ENCODE measurements around the gene NLGN4Y. TPM values are rescaled to one million over a fixed set of nuclear protein-coding genes. Genes with fewer than 3 reads are reported as not detected.

Gene NLGN4Y
- total RNA-seq, 6 experiments from 2014 or later, result 6.9 TPM; not detected in 5

DNA sequence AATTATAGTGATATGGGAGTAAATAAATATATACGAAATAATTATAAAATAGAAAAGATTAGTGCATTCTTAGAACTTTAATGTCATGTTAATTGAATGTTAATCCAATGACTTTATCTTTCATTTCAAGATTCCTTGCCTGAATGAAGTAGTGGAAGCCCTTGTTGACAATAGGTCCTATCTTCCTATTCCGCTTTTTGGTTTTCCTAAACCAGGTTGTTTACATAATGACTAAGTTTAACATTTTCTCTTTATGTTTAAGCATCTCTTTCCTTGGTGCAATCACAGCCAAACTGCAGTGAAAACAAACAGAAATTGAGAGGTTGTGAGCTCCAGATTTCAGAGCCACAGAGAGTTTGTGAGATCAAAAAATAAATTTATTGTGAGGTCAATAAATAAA lies 109.4 kb downstream of the NLGN4Y start:
- H3K27ac ChIP-seq, result no peak overlapping the region
- no peak for TF ChIP-seq POLR2A (IDR thresholded peaks at IDR 0.05)
- TF ChIP-seq, protein P1, sequence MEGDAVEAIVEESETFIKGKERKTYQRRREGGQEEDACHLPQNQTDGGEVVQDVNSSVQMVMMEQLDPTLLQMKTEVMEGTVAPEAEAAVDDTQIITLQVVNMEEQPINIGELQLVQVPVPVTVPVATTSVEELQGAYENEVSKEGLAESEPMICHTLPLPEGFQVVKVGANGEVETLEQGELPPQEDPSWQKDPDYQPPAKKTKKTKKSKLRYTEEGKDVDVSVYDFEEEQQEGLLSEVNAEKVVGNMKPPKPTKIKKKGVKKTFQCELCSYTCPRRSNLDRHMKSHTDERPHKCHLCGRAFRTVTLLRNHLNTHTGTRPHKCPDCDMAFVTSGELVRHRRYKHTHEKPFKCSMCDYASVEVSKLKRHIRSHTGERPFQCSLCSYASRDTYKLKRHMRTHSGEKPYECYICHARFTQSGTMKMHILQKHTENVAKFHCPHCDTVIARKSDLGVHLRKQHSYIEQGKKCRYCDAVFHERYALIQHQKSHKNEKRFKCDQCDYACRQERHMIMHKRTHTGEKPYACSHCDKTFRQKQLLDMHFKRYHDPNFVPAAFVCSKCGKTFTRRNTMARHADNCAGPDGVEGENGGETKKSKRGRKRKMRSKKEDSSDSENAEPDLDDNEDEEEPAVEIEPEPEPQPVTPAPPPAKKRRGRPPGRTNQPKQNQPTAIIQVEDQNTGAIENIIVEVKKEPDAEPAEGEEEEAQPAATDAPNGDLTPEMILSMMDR (IDR thresholded peaks at IDR 0.05), result no peak
- H3K4me3 ChIP-seq, result no peak overlapping the region
- ATAC-seq (no peak), DNase-seq (no peak)
- no CpG with 5 or more reads among the region's 2 CpGs for WGBS (ENCODE audit: insufficient coverage, low coverage, low lambda C conversion rate, missing lambda C conversion rate)
- H3K36me3 ChIP-seq, result no peaks in the 10 kb centered on the region
- H3K4me1 ChIP-seq, result no peaks in the 10 kb centered on the region
- intact Hi-C loops (cut with DNase I), result no loop called here
- H3K27me3 ChIP-seq, result no peaks in the 10 kb centered on the region
- no peaks in the 10 kb centered on the region for H3K9me3 ChIP-seq

DNA sequence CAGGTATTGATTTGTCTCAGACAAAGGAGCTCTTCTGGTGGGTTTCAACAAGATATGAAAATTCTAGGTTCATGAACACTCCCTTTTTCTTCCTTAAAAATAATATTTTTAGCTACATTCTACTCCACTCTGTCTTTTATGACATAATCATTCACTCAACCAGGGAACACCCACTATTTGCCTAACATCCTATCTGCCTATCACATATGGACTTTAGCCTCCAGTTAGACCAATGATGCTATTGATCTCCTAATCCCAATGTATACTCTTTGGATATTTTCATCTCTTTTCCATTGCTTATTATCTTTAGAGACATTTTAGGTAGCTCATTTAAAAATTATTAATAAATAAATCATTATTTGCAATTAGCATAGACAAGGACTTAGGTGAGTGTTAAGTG lies 110.6 kb downstream of the NLGN4Y start:
- no peak for TF ChIP-seq POLR2A (IDR thresholded peaks at IDR 0.05)
- TF ChIP-seq, protein P1 (IDR thresholded peaks at IDR 0.05), result no peak
- H3K27ac ChIP-seq, result no peak overlapping the region
- no peaks in the 10 kb centered on the region for H3K36me3 ChIP-seq
- H3K9me3 ChIP-seq, result no peaks in the 10 kb centered on the region
- intact Hi-C loops (cut with DNase I), result no loop called here
- DNase-seq (no peak), ATAC-seq (no peak)
- H3K4me3 ChIP-seq, result no peak overlapping the region
- no peaks in the 10 kb centered on the region for H3K4me1 ChIP-seq
- no peaks in the 10 kb centered on the region for H3K27me3 ChIP-seq

DNA sequence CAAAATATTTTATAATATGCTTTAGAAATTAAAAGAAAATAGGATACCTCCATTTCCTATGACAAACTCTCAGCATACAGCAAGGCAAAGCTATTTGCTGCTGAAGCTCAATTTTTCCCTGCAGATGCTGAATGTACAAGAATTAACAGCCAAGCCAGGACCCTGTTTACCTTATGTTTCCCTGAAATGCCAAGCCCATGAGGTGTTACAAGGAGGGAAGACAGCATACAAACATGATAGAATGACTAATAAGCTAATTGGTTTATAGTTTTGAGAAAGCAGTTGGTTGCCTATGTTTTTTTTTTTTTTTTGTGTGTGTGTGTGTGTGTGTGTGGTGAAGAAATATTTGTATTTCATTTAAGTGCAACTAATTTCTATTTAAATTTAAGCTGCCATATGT lies 113.2 kb downstream of the NLGN4Y start:
- intact Hi-C loops (cut with DNase I), result no loop called here
- ATAC-seq (no peak), DNase-seq (no peak)
- TF ChIP-seq POLR2A (IDR thresholded peaks at IDR 0.05), result no peak
- TF ChIP-seq, protein P1 (IDR thresholded peaks at IDR 0.05), result no peak
- Histone ChIP-seq H3K4me3 (no peak overlapping the region), H3K36me3 (no peaks in the 10 kb centered on the region), H3K27ac (no peak overlapping the region), H3K9me3 (no peaks in the 10 kb centered on the region), H3K4me1 (no peaks in the 10 kb centered on the region), H3K27me3 (no peaks in the 10 kb centered on the region)

DNA sequence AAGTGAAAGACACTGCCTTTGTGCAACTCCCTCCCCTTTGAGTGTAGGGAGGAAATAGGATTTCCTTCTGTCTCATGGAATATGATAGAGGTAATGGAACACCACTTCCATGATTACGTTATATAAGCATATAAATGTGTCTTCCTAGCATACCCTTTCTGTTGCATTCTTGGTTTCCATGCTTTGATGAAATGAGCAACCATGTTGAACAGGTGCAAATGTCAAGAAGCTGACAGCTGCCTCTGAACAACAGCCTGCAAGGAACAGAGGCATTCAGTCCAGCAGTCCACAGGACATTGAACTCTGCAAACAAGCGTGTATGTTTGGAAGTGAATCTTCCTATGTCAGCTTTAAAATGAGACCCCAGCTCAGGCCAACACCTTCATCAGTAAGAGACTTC lies 117.5 kb downstream of the NLGN4Y start:
- no CpG with 5 or more reads among the region's 2 CpGs for WGBS (ENCODE audit: insufficient coverage, low coverage, low lambda C conversion rate, missing lambda C conversion rate)
- H3K4me1 ChIP-seq, result no peaks in the 10 kb centered on the region
- no peak for TF ChIP-seq POLR2A (IDR thresholded peaks at IDR 0.05)
- TF ChIP-seq, protein P1 (IDR thresholded peaks at IDR 0.05), result no peak

More for the DNA sequence above, 117.5 kb downstream of the NLGN4Y start:
- H3K27ac ChIP-seq, result no peak overlapping the region
- intact Hi-C loops (cut with DNase I), result no loop called here
- H3K9me3 ChIP-seq, result no peaks in the 10 kb centered on the region
- no peak for DNase-seq
- H3K4me3 ChIP-seq, result no peak overlapping the region
- no peaks in the 10 kb centered on the region for H3K27me3 ChIP-seq
- H3K36me3 ChIP-seq, result no peaks in the 10 kb centered on the region
- ATAC-seq, result no peak
